ENCODE data around the gene NLRC5.
"Not testable (repeated sequence)": the region's sequence is repeated elsewhere in the genome, so short reads cannot be mapped to it uniquely, and the experiment has no call there.

The NLRC5 gene

DNA sequence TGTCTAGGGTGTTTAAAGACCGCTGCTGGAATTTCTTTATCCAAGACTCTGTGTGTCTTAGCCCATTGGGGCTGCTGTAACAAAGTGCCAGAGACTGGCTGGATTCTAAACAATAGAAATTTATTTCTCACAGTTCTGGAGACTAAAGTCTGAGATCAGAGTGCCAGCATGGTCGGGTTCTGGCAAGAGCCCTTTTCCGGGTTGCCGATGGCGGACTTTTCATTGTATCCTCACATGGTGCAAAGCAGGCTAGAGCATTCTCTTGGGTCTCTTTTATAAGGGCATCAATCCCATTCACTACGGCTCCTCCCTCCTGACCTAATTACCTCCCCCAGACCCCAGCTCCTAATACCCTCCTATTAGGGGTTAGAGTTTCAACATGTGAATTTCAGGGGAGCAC lies 9.5 kb downstream of the NLRC5 start:
- DNase-seq (ENCODE audit: low read depth) = no peak

DNA sequence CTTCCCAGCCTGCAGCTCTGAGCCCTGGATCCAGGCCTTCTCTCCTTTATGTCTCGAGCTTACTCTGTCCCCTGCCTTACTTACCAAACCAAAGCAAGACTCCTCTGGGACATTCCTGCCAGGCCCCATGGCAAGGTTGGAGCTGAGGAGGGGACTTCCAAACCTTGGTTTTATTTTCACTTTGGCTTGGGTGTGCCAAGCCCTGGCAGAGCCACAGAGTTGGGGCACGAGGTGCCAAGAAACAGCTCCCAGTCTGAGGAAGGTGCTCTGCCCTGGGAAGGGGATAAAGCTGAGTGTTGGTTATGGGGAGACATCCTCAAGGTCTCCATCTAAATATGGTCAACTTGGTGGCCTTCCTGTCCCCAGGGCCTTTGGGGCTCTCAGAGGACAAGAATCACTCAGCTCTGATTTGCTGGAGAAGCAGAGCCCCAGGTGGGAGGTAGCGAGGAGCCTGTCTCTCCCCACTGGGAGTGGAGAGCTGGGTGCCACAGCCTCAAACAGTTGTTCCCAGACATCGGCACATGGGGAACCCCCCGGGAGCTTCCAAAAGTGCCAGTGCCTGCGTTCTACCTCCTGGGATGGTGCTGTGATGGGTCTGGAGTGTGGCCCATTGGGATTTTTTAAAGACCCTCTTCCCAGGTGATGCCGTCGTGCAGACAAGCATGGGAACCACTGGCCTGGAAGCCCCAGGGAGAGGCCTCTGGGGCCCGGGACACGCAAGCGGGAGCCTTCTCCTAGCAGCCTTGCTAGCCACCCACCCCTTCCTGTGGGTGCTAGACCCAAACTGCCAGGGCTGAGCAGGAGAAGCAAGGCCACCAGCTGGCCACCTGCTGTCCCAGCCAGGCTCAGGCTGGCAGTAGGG lies 10.3 kb downstream of the NLRC5 start:
- DNase-seq (ENCODE audit: low read depth) = peak; percentile 55

DNA sequence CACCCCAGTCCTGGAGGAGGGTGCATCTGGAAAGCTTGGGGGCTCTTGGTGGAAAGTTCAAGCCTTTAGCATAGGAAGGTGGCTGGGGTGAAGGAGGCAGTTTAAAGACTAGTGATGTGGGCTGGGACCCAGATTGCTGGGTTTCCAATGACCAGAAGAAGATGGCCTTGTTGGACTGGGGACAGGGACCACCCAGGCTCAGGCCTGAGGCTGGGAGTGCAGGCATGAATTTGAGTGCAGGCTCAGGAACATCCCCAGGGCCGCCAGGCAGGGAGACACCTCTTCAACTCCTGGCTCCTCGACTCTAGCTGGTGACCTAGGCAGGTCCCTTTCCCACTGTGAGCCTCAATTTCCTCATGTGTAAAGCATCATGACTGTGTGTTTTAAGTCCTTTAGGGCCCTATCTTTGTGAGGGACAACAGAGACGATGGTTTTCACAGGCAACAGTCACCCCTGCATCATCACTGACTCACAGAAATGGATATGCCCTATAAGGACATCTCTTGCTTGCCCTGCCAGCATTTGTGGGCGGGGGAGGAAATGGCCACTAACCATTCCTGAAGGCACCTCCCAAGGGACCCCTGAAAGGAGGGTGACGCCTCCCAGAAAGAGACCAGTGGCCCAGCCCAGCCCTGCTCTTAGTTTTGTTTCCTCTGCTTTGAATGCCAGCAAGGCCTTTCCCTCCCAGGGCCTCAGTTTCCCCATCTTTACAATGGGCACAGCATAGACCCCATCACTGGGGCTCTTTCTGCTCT lies 11.1 kb downstream of the NLRC5 start:
- peak; percentile 33 for DNase-seq (ENCODE audit: low read depth)

DNA sequence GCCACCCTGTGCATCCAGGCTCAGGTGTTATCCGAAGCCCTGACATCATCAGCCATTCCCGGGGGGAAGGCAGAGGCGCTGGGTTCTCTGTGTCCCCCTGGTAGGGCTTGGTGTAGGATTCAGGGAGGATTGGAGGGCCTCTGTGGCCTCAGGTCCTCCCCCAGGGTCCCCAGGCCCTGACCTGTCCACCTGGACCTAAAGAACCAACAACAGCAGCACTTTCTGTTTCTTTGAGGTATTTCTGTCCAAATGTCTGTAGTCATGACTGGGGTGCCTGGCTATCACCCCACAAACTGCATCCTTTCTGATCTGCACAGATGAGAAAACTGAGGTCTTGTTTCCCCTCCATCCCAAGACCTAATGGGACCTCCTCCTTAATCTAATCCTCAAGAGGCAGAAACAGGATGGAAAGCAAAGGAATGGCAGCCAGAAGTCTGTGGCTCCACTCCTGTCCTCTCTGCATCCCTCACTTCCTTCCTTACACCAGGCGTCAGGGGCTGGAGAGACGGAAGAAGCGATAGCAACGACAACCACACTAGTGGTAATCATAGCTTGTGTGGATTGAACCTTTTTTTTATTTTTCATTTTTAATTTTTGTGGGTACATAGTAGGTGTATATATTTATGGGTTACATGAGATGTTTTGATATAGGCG lies 11.8 kb downstream of the NLRC5 start:
- DNase-seq (ENCODE audit: low read depth) = no peak

DNA sequence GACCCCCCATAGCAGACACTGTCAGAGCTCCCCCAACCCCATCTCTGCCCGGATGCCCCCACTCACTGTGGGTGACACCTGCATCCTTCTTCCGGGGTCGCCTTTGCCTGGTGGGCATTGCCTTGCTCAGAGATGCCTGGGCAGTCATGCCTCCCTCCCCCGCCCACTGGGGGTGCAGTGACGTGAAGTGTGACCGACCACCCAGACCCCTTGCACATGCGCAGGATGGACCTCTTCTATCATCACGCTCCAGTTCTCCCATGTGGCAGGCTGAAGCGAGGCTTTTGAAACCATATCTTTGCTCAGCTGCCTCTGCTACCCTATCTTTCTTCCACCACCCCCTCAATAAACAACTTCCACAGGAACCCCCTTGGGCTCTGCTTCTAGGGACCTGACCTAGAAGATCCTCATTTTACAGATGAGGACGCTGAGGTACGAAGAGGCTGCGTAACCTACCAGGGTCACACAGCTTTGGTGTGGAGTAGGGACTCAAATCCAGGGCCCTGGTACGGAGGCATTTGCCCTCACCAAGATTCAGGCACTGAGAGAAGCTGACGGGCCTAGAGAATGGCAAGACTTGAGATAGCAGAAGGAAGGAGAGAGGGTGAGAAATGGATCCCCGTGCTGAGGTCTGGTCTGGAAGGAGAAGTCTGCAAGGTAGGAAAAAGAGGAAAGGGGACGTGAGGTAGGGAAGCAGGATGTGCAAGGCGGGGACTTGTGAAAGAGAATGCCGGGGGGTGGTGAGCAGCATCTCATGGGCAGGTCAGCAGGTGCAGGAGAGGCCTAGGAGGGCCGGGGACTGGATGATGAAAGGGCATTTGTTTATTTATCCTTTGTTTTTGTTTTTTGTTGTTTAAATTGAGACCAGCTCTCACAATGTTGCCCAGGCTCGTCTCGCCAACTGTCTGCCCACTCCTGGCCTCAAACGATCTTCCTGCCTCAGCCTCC lies 14.4 kb downstream of the NLRC5 start:
- DNase-seq (ENCODE audit: low read depth) = no peak

DNA sequence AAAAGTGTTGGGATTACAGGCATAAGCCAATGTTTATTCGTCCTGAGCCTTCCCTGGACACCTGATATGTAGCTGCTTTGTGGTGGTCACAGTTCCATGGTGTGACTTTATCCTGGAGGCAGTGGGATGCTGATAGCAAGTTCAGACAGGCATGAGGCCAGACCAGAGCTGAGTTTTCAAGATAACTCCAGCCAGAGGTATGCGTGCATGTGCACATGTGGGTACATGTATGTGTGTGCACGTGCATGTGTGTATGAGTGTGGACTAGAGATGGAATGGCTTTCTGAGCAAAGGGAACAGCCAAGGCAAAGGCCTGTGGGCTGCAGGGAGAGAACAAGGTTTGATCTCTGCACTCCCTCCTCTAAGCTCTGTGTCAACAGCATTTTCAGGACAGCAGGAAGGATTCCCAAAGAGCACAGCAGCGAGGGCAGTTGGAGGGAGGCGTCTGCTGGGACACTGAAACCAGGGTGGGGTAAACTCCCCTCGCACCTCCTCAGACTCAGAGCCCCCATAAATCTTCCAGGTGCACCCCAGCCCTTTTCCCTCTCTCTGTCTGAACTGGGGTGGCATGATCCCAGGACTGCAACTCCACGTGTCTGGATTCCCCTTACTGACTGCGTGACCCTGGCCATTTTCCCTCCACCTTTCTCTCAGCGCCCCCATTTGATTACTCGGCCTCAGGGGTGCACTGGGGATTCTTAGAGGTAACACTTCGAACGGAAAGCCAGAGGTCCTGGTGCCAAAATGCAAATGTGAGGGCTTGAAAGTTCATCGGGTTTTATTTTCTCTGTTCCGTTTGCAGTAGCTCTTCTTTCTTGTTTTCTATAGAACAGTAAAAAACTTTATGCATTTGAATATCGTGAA lies 15.3 kb downstream of the NLRC5 start:
- no peak for DNase-seq (ENCODE audit: low read depth)

DNA sequence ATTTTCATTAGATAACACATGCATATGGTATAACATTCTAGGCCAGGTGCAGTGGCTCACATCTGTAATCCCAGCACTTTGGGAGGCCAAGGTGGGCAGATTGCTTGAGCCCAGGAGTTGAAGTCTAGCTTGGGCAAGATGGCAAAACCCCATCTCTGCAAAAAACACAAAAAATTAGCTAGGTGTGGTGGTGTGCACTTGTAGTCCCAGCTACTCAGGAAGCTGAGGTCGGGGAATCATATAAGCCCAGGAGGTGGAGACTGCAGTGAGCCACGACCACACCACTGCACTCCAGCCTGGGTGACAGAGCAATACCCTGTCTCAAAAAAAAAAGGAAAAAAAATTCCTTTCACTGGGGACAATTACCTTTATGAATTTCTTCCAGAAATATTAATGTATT lies 16.2 kb downstream of the NLRC5 start:
- not testable (repeated sequence) for DNase-seq (ENCODE audit: low read depth)

DNA sequence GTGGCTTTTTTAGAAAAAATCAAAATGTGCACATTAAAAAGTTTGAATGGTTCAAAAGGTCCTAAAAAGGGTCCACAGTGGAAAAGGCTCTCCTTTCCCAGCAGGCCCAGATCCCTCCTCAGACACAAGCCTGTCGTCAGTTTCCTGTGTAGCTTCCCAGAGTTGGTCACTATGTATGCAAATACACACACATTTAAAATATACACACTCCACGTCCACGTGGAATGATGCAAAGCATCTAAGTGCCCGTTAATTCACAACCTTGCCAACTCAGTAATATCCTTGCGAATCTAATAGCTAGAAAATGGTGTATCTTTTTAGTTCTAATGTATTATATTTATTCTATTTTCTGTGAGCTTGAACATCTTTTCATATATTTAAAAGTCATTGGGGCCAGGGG lies 17.7 kb downstream of the NLRC5 start:
- no peak for DNase-seq (ENCODE audit: low read depth)

DNA sequence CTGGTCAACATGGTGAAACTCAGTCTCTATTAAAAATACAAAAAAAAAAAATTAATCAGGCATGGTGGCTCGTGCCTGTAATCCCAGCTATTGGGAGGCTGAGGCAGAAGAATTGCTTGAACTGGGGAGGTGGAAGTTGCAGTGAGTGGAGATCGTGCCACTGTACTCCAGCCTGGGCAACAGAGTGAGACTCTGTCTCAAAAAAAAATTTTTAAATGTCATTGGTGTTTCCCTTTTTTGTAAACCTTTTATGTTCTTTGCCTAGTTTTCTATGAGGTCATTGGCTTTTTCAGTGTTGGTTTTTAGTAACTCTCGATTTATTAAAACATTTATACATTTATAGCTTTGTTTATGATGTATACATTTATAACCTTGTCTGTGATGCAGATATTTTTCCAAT lies 18.2 kb downstream of the NLRC5 start:
- no peak for DNase-seq (ENCODE audit: low read depth)

DNA sequence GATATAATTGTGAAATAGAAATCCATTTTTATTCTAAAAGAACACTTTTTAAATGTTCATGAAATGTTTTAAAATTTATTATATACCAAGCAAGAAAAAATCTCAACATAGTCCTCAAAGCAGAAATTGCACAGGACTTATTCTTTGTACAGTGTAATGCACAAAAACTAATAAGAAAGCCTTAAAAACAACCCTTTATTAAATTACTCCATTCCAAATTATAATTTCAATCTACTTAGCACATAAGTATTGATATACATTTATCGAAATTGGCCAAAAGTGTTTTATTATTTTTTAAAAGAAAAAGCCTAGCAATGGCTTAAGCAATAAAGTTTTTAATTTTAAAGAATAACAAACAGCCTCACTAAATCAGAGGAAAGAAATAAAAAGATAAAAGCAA lies 19.1 kb downstream of the NLRC5 start:
- DNase-seq (ENCODE audit: low read depth) = no peak

DNA sequence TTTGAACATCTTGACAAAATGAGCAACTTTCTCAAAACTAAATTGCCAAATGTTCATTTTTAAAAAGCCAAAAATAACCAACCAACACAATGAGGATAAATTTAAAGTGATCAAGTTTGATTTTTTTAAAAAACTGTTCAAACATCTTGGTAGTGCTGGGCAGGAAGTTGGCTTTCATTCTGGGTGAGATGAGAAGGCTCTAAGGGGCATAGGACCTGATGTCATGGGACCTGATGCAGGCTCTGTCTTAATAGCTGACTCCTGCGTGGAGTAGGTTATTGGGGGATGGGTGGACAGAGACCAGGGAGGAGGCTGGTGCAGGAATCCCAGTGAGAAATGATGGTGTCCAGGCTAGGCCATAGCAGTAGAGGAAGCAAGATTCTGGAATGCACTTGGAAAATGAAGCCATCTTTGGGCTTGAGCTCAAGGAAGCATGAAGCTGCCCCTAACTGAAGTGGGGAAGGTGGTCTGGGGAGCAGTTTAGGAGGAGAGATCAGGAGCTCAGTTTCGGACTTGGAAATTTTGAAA lies 20.4 kb downstream of the NLRC5 start:
- no peak for DNase-seq (ENCODE audit: low read depth)

DNA sequence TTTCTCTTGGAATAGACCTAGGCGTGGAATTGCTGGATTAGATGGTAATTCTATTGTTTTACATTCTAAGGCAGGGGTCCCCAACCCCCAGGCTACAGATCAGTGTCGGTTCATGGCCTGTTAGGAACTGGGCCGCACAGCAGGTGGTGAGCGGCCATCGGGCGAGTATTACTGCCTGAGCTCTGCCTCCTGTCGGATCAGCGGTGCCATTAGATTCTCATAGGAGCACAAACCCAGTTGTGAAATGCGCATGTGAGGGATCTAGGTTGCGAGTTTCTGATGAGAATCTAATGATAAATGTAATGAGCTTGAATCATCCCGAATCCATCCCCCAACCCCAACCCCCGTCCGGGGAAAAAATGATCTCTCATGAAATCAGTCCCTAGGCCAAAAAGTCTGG lies 23.0 kb downstream of the NLRC5 start:
- no peak for DNase-seq (ENCODE audit: low read depth)

DNA sequence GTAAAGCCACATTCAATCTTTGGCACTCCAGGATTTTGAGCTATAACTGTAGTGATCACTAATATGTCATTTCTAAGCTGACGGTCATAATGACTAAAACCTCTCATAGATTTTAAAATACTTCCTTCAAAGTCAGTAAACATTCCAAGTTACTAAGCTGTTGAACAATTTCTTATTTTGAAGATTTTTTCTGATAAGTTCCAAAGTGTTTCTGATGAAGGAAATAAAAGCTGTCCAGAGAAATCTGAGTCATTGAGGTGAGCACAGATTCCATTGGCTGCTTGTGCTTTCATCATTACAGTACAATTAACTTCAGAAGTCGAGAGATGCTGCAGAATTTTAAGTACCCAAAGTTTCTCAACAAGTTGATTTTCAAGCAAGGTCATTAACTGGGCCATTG lies 23.9 kb downstream of the NLRC5 start:
- DNase-seq (ENCODE audit: low read depth) = no peak

DNA sequence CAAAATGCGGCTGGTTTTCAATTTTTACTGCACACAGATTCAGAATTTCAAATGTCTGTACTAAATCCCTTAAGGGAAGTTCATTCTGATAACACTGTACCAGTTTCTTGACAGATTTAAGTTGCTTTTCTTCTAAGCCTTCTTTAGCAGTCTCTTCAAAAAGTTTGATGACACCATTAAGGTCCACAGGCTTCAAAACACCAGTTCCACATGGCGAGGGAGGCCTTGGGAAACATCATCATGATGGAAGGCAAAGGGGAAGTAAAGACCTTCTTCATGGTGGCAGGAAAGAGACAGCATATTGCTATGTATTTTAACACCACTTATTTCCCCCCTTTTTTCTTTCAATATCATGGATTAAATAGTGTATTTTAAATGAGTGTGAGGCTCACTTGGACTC lies 24.5 kb downstream of the NLRC5 start:
- DNase-seq (ENCODE audit: low read depth) = no peak

DNA sequence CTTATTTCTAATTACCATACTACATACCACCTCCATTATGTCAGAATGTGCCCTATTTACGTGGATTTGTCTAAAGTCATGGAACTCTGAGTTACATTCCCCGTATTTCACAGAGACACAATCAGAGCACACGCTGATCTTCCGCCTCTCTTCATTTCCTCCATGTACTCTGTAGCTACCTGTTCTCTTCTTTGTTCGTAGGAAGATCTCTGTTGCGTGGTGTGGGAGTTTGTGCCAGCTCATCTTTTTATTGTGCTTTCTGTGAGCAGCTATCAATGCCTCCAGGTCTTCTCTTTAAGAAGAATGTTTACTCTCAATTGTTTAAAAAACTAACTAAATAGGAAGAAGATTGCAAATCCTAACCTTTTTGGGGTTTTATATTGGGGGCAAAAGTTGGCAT lies 26.9 kb downstream of the NLRC5 start:
- DNase-seq (ENCODE audit: low read depth) = no peak

DNA sequence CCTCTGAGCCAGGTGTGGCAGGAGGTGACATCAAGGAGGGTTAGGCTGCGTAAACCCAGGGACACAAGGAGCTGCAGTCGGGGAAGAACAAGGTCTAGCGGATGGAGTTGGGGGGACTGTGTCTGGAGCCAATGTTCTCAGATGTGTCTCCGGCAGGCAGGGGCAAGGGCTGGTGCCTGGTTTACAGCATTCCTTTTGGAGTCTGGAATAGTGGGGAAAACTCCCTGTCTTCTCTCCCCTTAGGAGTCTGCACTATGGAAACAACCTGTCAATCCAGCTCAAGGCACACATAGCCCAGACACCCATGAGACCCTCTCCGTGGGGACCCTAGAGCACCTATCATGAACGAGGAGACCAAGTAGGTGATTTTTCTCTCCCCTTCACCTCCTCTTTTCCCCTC lies 27.5 kb downstream of the NLRC5 start:
- no peak for DNase-seq (ENCODE audit: low read depth)

DNA sequence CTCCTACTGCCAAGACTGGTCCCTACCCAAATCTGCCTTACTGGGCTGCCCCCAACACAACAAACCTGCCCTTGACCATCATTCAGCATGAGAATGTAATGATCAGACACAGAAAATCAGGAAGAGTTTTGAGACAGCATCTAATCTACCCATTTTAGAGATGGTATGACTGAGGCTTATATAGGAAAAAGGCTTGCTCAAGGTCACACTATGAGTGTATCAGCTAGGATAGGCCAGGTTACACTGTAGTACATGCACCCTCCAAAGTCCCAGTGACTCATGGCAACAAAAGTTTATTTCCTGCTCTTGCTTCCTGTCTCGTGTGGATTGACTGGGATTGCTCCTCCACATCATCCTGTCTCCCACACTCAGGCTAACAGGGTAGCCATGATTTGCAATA lies 27.9 kb downstream of the NLRC5 start:
- no peak for DNase-seq (ENCODE audit: low read depth)

DNA sequence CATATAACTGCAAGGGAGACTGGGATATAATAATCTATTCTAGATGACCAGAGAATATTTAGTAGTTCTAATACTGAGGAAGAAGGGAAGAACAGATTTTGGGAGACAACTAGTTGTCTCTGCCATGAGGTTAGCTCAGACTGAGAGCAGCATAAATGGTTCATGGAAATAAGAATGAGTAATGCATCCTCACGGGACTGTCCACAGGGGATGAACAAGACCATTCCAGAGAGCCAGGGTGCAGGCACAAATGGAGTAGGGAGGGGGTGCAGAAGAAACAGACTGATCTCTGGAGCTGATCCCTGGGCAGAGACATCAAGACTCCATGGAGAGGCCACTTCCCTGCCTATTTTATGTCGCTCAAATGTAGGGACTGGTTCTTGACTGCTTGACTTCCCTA lies 30.4 kb downstream of the NLRC5 start:
- no peak for DNase-seq (ENCODE audit: low read depth)

DNA sequence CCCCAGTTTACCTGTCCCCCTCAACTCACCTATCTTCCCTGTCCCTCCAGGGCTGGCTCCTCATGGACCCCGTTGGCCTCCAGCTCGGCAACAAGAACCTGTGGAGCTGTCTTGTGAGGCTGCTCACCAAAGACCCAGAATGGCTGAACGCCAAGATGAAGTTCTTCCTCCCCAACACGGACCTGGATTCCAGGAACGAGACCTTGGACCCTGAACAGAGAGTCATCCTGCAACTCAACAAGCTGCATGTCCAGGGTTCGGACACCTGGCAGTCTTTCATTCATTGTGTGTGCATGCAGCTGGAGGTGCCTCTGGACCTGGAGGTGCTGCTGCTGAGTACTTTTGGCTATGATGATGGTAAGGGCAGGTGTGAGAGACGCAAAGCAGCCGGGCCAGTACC lies 31.3 kb downstream of the NLRC5 start:
- DNase-seq (ENCODE audit: low read depth) = no peak

DNA sequence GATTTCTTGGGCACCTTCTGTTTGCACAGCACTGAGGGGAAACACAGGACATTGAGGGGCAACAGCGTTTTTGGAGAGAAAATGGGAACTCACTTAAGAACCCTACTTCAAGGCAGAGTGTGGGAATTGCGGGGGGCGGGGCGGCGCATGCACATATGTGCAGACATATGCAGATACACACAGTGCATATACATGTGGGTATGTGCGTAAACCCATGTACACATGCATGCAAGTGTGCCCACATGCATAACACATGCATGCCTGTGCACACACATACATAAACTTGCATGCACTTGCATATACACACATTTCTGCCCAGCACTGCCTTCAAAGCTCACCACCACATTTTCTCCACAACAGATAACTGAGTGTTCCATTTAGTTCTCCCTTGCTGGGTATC lies 32.4 kb downstream of the NLRC5 start:
- no peak for DNase-seq (ENCODE audit: low read depth)

DNA sequence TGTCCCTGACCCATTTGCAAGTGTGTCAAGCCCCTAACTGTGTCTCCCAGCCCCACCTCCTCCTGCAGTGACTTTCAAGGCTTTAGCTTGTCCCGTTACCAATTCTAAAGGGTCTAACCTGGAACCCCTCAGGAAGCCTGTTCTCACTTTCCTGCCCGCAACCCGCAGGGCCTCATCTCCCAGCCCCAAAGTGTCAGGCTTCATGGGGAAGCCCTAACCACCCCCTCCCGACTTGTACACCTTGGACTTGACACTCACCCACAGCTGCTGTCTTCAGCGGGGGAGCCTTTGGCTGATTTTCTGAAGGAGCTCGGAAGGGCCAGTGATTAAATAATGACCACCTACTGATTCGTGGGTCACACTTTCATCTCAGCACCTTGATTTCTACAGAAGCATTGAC lies 33.1 kb downstream of the NLRC5 start:
- DNase-seq (ENCODE audit: low read depth) = no peak

Measured in T-helper 22 cell (primary cell).